HG03378 (cell line): ENCODE data around the gene TGM6.

Experiments
- ATAC-seq: cut with Tn5 transposase; IDR thresholded peaks from one replicate; pipeline ENCODE4 v1.9.1; 2021; ENCODE audit warnings: mild to moderate bottlenecking, moderate library complexity; ENCODE audit not compliant: unreplicated experiment

The TGM6 gene

GRCh38 chr20:2380601-2381000 lies at the start of gene TGM6:
Gene TGM6 (plus strand): TSS chr20:2380901. CDS start chr20:2380969, 68 bp downstream.
- ATAC-seq = no peak

- no peak for ATAC-seq
These were observed 49.6 kb upstream of the TGM6 start for GRCh38 chr20:2331106-2331505.

GRCh38 chr20:2331901-2332565 lies 48.7 kb upstream of the TGM6 start:
- ATAC-seq = no peak

- ATAC-seq = no peak
These were observed 48.0 kb upstream of the TGM6 start for GRCh38 chr20:2332711-2333110.

- no peak for ATAC-seq
These were observed 46.9 kb upstream of the TGM6 start for GRCh38 chr20:2333821-2334220.

- ATAC-seq = no peak
These were observed 45.4 kb upstream of the TGM6 start for GRCh38 chr20:2335096-2335870.

GRCh38 chr20:2336471-2336870 lies 44.2 kb upstream of the TGM6 start:
- no peak for ATAC-seq

- no peak for ATAC-seq
These were observed 43.6 kb upstream of the TGM6 start for GRCh38 chr20:2337142-2337541.

GRCh38 chr20:2338411-2339066 lies 42.2 kb upstream of the TGM6 start:
- ATAC-seq = no peak

- ATAC-seq = no peak
These were observed 40.6 kb upstream of the TGM6 start for GRCh38 chr20:2340136-2340535.

GRCh38 chr20:2340823-2341222 lies 39.9 kb upstream of the TGM6 start:
- no peak for ATAC-seq

GRCh38 chr20:2341336-2341735 lies 39.4 kb upstream of the TGM6 start:
- ATAC-seq = no peak

- ATAC-seq = no peak
These were observed 38.5 kb upstream of the TGM6 start for GRCh38 chr20:2342243-2342642.

GRCh38 chr20:2346188-2346587 lies 34.5 kb upstream of the TGM6 start:
- no peak for ATAC-seq

GRCh38 chr20:2348336-2348735 lies 32.4 kb upstream of the TGM6 start:
- no peak for ATAC-seq

- no peak for ATAC-seq
These were observed 30.9 kb upstream of the TGM6 start for GRCh38 chr20:2349801-2350200.

GRCh38 chr20:2350606-2351005 lies 30.1 kb upstream of the TGM6 start:
- no peak for ATAC-seq

GRCh38 chr20:2353231-2353630 lies 27.5 kb upstream of the TGM6 start:
- no peak for ATAC-seq

- ATAC-seq = no peak
These were observed 23.6 kb upstream of the TGM6 start for GRCh38 chr20:2357114-2357513.

- no peak for ATAC-seq
These were observed 22.7 kb upstream of the TGM6 start for GRCh38 chr20:2358006-2358405.

- no peak for ATAC-seq
These were observed 19.6 kb upstream of the TGM6 start for GRCh38 chr20:2361035-2361593.

- ATAC-seq = no peak
These were observed 17.5 kb upstream of the TGM6 start for GRCh38 chr20:2363187-2363586.
